ENCODE data around the gene CPNE6.

CPNE6 gene

GRCh38 chr14:24054646-24055045 lies 16.7 kb upstream of the CPNE6 start:
- no peak for DNase-seq (ENCODE audit: low read depth in 2 of 2)

DNA sequence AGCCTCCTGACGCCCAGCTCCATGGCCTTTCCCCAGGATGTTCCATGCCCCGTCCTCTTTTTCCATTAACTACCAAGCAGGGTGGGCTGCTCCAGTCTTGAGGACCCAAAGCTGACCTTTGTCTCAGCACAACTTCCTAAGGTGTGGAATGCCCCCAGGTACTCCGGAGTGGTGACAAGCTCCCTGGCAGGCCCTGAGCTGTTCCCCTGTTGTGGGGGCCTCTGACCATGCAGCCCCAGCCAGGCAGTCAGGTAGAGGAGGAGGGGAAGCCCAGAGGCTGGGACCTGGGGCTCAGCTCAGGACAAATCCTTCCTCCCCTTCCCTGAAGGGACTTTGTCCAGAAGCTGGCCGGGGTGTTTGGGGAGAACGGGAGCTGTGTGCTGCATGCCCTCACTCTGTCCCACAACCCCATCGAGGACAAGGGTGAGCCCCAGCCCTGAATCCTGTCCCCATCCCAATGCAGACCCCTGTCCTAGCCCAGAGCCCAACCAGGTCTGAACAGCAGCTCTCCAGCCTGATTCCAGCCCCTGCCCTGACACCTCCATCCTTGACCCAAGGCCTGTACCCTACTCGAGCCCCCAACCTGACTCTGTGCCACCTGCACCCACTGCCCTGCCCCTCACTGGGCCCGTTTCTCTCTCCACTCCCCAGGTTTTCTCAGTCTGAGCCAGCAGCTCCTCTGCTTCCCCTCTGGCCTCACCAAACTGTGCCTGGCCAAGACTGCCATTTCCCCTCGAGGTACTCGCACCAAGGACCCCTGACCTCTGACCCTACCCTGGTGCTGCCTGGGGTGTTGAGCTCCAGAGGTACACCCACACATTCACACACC lies 15.2 kb upstream of the CPNE6 start:
- DNase-seq (ENCODE audit: low read depth in 2 of 2), result no peak

- DNase-seq (ENCODE audit: low read depth in 2 of 2), result no peak
Observed at GRCh38 chr14:24056800-24057184, 14.6 kb upstream of the CPNE6 start.

GRCh38 chr14:24057271-24057670 lies 14.1 kb upstream of the CPNE6 start:
- DNase-seq (ENCODE audit: low read depth in 2 of 2), result no peak

DNA sequence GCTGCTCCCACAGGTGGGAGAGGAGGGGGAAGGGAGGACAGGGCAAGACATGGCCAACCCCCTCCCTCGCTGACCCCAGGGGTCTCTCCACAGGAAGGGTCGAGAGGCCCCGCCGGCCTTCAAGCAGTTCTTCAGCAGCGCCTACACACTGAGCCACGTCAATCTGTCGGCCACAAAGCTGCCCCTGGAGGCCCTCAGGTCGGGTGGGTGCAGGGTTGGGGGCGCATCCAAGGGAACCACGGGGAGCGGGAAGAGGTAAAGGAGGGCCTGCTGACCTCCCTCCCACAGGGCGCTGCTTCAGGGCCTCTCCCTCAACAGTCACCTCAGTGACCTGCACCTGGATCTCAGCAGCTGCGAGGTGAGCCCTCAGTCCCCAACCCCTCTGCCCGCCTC lies 13.5 kb upstream of the CPNE6 start:
- no peak for DNase-seq (ENCODE audit: low read depth in 2 of 2)

DNA sequence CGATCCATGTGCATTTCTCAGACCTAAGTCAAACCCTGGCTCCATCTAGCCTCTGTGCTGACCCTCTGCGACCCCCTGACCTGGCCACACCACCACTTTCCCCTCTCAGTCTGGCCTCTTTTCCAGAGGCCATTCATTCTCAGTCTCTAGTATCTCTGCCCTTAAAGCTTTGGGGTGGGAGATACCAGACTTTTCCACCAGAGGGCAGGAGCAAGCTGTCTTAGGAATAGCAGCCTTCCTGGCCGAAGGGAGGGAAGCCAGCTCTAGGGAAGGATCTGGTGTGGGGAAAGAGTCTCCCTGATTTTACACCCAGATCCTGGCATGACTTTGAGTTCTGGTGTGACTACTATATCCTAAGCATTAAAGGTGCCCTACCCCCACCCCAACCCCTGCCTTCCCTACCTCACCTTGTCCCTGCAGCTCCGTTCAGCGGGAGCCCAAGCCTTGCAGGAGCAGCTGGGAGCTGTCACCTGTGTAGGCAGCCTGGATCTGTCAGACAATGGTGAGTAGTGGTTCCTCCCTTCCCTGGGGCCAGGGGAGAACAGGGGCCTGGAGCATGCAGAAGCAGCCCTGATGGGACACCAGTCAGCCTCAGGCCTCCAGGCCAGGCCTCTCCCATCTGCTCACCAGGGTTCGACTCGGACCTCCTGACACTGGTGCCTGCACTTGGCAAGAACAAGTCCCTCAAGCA lies 13.0 kb upstream of the CPNE6 start:
- no peak for DNase-seq (ENCODE audit: low read depth in 2 of 2)

- no peak for DNase-seq (ENCODE audit: low read depth in 2 of 2)
Observed at GRCh38 chr14:24058951-24059475, 12.3 kb upstream of the CPNE6 start.

GRCh38 chr14:24059841-24060388 lies 11.4 kb upstream of the CPNE6 start:
- DNase-seq (ENCODE audit: low read depth in 2 of 2), result no peak

- no peak for DNase-seq (ENCODE audit: low read depth in 2 of 2)
Observed at GRCh38 chr14:24060443-24060842, 10.9 kb upstream of the CPNE6 start.

- DNase-seq (ENCODE audit: low read depth in 2 of 2), result no peak
Observed at GRCh38 chr14:24060984-24061913, 10.1 kb upstream of the CPNE6 start.

- no peak for DNase-seq (ENCODE audit: low read depth in 2 of 2)
Observed at GRCh38 chr14:24062216-24062980, 9.0 kb upstream of the CPNE6 start.

GRCh38 chr14:24063263-24063836 lies 8.0 kb upstream of the CPNE6 start:
- no peak for DNase-seq (ENCODE audit: low read depth in 2 of 2)

DNA sequence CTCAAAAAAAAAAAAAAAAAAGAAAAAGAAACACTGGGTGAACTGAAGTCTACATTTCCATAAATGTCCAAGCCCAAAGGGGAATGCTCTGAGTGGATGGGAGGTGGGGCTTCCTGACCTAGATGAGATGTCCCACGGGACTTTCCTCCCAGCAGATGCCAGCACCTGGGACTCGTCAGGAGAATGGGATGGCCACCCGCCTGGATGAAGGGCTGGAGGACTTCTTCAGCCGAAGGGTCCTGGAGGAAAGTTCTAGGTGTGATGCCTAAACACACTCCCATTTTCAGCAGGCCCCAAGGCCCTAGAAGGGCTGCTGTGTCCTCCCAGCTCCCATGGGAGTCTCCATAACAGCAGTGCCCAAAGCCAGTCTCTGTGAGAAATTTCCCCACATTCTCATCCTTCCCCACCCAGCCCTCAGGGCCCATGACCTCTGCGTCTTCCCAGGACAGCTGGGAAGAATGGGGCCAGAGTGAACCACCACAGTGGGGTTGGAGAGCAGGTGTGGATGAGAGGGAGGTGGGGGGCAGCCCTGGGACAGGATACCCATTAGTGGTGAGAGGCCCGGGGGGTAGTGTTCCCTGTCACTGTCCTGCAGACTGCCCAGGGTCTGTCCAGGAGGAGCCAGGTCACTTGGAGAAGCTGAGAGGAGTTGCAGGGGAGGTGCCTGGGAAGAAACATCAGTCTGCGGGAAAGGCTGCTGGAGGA lies 7.1 kb upstream of the CPNE6 start:
- no peak for DNase-seq (ENCODE audit: low read depth in 2 of 2)

- no peak for DNase-seq (ENCODE audit: low read depth in 2 of 2)
Observed at GRCh38 chr14:24064856-24065255, 6.5 kb upstream of the CPNE6 start.

DNA sequence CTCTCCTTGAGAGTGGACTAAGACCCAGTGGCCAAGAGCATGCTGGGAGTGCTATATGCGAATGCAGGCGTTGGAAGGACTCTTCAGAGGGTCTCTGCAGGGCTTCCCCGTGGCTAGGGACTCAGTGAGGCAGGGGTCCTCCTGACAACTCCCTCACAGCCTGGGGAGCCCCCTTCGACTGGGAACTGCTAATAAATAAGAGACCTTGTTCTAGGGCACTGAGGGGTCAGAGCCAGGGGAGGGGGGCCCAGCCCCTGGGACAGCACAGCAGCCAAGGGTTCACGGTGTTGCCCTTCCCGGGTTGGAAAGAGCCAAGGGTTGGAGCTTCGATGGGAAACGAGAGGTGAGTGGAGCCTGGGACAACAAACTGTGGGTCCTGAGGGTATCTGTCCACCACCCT lies 6.0 kb upstream of the CPNE6 start:
- DNase-seq (ENCODE audit: low read depth in 2 of 2), result no peak

GRCh38 chr14:24066496-24067132 lies 4.7 kb upstream of the CPNE6 start:
- no peak for DNase-seq (ENCODE audit: low read depth in 2 of 2)

GRCh38 chr14:24067133-24068082 lies 4.0 kb upstream of the CPNE6 start:
- no peak for DNase-seq (ENCODE audit: low read depth in 2 of 2)

DNA sequence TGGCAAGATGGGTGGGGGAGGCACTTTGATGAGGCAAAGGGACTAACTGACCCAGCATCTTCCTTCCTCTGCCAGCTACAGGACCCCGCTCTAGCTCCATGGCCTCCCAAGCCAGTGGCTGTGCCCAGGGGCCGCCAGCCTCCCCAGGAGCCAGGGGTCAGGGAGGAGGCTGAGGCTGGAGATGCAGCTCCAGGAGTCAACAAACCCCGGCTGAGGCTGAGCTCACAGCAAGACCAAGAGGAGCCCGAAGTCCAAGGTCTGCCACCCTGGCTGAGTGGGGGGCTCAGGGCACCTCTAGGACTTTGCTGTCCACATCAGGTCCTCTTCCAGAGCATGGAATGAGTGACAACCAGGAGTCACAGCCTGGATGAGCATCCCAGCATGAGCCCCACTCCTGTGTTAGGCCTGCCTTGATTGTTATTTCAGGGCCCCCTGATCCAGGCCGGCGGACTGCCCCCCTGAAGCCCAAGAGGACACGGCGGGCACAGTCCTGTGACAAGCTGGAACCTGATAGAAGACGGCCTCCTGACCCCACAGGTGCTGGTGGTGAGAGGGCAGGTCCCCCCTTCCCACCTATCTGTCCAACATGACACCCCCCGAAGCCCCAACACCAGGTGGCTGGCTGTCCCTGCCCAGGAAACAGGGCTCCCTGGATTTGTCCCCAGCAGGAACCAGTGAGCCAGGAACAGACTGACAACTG lies 2.5 kb upstream of the CPNE6 start:
- DNase-seq (ENCODE audit: low read depth in 2 of 2), result no peak
